Raji (cell line): ENCODE data around the gene INO80.

ENCODE experiments used
- POLR2A ChIP-seq: IDR thresholded peaks from 2 replicates; pipeline ENCODE4 v1.6.1; 2011; ENCODE audit warnings: low read depth, low read length, control low read depth; ENCODE audit not compliant: insufficient read depth

Gene INO80

GRCh38 chr15:41125931-41126642 lies 10.0 kb upstream of the INO80 start:
- no peak for TF ChIP-seq POLR2A

DNA sequence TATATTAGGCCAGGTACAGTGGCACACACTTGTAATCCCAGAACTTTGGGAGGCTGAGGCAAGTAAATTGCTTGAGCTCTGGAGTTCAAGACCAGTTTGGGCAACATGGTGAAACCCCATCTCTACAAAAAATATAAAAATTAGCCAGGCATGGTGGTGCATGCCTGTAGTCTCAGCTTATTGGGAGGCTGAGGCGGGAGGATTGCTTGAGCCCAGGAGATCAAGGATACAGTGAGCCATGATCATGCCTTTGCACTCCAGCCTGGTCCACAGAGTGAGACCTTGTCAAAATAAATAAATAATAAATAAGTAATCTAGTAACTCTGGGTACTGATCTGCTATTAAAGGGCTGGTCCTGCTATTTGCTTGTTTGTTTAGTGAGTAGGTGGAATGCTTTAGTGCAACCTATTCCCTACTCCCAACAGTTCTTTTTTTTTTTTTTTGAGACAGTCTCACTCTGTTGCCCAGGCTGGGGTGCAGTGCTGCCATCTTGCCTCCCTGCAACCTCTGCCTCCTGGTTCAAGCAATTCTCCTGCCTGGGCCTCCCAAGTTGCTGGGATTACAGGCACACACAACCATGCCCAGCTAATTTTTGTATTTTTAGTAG lies 9.1 kb upstream of the INO80 start:
- TF ChIP-seq POLR2A, result no peak

DNA sequence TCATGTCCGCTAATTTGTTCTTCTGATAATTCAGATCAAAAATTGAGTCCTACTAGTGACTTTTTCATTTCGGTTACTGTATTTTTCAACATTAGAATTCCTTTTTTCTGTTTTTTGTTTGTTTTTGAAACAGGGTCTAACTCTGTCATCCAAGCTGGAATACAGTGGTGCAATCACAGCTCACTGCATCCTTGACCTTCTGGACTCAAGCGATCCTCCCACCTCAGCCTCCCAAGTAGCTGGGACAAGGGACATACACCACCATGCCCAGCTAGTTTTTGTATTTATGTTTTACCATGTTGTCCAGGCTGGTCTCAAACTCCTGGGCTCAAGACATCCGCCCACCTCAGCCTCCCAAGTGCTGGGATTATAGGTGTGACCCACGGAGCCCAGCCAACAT lies 8.0 kb upstream of the INO80 start:
- TF ChIP-seq POLR2A, result no peak

GRCh38 chr15:41122849-41123248 lies 6.8 kb upstream of the INO80 start:
- no peak for TF ChIP-seq POLR2A

- TF ChIP-seq POLR2A, result no peak
These were observed 5.9 kb upstream of the INO80 start for GRCh38 chr15:41121951-41122350.

GRCh38 chr15:41116962-41117252 lies 827 bp upstream of the INO80 start:
- no peak for TF ChIP-seq POLR2A

- no peak for TF ChIP-seq POLR2A
These were observed 396 bp downstream of the INO80 start for GRCh38 chr15:41115652-41116115.

DNA sequence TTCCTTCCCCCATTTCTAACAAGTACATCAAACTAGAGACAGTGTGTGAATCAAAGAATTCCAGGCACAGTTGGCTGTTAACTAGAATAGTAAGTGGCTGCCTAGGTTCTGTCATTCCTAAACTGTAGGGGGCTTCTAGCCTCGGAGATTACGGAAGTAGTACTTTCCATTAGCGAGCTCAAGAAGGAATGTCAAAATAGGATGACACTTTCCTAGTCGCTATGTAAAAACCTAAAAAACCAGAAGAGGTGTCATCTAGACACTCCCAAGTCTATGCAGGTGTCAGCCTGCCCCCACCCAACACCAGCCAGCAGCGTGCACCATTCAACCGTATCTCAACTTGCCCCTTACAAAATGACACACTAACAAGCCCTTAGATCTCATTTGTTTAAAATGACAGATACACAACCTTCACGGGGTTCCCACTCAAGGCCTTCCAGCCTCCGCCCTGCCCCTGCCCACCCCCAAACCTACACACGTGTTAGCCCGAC lies 874 bp downstream of the INO80 start:
- TF ChIP-seq POLR2A, result 0 out of 2 replicates have a peak, but pooled peaks have one; percentile 37

GRCh38 chr15:41106947-41107346 lies 9.1 kb downstream of the INO80 start:
- TF ChIP-seq POLR2A, result no peak

GRCh38 chr15:41105348-41106334 lies 10.4 kb downstream of the INO80 start:
- TF ChIP-seq POLR2A, result no peak

DNA sequence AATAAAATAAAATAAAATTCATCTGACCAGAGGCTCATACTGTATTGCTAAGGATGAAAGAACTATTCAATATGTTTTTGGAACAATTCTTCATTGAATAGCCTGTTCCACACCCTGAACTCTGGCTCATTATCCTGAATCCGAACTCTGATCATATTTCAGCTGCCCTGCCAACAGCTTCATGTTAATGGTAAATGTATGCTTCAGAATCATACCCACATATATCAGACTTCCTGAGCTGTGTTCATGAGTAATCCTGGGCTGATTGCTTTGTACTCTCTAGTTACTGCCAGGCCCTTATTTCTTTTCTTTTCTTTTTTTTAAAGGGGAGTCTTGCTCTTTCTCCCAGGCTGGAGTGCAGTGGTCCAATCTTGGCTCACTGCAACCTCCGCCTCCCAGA lies 11.8 kb downstream of the INO80 start:
- TF ChIP-seq POLR2A, result no peak

DNA sequence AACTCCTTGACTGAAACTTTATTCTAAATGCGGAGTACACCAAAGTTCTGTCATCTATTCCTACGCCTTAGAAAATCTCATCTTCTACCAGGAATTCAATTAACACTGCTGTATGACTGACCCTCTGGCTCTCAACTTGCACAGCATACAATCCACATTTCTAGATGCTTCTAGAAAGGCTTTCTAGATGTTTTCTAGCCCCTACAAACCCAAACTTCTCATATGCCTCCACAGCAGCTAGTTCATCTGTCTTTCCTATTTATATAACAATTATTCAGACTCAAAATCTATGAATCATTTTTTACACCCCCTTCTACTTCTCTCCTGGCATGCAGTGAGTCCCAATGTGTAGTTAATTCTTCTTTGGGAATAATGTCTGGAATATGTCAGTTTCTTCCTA lies 13.2 kb downstream of the INO80 start:
- no peak for TF ChIP-seq POLR2A

- TF ChIP-seq POLR2A, result no peak
These were observed 19.9 kb downstream of the INO80 start for GRCh38 chr15:41096178-41096577.

DNA sequence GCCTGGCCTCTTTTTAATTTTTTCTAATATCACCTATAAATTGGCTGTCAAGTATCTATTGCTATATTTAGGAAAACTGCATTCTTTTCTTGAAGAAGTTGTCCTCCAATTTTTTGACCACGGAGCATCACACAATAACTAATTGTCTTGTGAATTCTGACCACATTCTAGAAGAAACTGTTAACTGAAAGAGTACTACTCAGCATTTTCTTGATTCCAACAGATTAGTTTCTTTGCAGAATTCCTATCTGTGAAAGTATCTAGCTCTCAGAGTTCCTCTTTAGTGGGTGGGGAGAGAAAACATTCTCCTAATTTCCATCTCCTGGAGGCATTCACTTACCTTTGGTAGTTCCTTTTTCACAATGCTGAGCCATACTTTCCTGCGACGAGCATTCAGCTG lies 31.1 kb downstream of the INO80 start:
- TF ChIP-seq POLR2A, result no peak

DNA sequence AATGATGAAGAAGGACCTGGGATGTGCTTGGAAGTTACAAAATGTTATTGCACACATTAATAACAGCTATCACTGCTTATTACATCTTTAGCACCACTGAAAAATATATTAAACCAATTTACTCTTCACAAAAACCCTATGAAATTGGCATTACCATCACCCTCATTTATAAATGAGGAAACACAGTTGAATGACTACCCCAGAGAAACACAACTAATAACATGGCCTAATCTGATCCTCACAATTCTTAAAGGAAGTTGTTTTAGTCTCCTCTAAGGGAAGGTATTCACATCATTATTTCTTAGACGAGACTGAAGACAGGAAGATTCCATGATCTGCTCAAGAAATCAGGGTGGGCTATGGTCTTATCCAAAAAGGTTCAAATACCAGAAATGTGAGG lies 35.9 kb downstream of the INO80 start:
- no peak for TF ChIP-seq POLR2A

- TF ChIP-seq POLR2A, result no peak
These were observed 36.4 kb downstream of the INO80 start for GRCh38 chr15:41079717-41080116.

- TF ChIP-seq POLR2A, result no peak
These were observed 38.0 kb downstream of the INO80 start for GRCh38 chr15:41078125-41078524.
